ENCODE results near the gene HS3ST3A1.

The HS3ST3A1 gene

GRCh38 chr17:13599864-13600263 is 1.9 kb downstream of the HS3ST3A1 start:
- no peak overlapping the region for H3K4me3 ChIP-seq (ENCODE audit: low read length)
- DNase-seq (ENCODE audit: low read depth, low spot score): no peak

GRCh38 chr17:13599168-13599577 is 2.6 kb downstream of the HS3ST3A1 start:
- H3K4me3 ChIP-seq (ENCODE audit: low read length): no peak overlapping the region
- DNase-seq (ENCODE audit: low read depth, low spot score): no peak

GRCh38 chr17:13598353-13599167 is 3.2 kb downstream of the HS3ST3A1 start:
- DNase-seq (ENCODE audit: low read depth, low spot score): no peak
- H3K4me3 ChIP-seq (ENCODE audit: low read length): no peak overlapping the region

DNA sequence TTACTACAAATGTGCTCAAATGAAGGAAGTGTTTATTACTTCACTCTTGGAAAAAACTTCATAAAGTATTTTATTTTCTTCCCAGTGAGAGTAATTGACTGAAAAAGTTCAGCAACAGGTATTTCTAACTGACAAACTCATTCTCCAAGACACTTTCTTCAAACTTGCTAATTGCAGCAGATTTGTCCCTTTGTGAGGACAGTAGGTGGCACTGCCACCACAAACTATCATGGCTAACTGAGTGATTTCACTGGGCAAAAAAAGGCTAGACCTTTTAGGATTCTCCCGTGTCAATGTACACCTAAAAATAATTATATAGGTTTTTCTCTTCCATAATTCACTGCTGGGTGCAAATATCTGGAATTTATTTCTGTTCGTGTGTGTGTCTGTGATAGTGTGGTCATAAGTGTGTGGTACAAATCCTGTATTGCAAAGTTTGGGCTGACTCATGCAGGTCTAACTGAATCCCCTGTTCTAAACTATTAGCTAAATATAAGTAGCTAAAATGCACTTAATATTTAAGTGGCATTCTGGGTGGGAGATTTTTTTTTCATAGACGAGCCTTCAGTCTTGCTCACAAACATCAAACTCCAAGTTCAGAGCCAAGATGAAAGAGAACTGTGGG is 3.9 kb downstream of the HS3ST3A1 start:
- no peak overlapping the region for H3K4me3 ChIP-seq (ENCODE audit: low read length)
- DNase-seq (ENCODE audit: low read depth, low spot score): peak; percentile 14

DNA sequence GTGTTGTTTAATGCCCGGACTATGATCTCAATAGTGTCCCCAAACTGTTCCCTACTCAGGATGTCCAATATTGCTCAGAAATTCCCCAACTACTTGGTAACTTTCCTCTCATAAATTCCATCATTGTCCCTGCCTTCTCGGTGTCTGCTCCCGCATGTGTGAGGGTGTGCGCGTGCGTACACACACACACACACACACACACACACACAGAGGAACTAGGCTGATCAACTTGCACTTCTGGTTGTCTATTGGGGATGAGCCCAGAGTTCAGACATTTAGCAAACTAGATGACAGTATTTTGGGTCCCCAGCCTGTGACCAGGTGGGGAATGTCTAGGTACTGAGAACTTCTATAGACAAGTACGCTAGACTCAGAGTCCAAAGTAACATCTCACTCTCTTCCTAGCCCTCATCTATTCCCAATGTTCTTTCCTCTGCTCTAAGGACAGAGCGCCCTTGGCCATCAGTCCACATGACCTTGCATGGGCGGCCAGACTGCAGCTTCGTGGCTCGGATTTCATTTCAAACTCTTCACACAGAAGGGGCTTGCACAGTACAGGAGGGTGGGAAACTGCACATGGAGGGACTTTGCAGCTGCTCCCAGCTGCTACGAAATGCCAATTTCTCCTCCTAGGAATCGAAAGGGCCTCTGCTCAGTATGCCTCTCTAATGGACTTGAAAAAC is 5.3 kb downstream of the HS3ST3A1 start:
- no peak for DNase-seq (ENCODE audit: low read depth, low spot score)
- no peak overlapping the region for H3K4me3 ChIP-seq (ENCODE audit: low read length)

DNA sequence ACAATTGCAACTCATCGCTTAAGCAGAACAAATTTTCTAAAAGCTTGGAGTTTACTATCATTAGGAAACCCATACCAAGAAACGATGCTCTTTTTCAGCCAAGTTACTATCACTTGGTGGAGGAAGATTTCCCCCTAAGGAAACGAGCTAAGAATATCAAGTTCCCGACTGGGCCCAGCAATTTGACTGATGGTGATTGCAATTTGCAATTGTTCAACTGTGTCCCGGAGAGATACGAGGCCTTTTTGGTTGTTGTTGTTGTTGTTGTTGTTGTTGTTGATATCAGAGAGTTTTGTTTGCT is 6.2 kb downstream of the HS3ST3A1 start:
- no peak for DNase-seq (ENCODE audit: low read depth, low spot score)
- H3K4me3 ChIP-seq (ENCODE audit: low read length): no peak overlapping the region

GRCh38 chr17:13594762-13595598 is 6.7 kb downstream of the HS3ST3A1 start:
- peak; percentile 79 for DNase-seq (ENCODE audit: low read depth, low spot score)
- H3K4me3 ChIP-seq (ENCODE audit: low read length): no peak overlapping the region

- no peak overlapping the region for H3K4me3 ChIP-seq (ENCODE audit: low read length)
- no peak for DNase-seq (ENCODE audit: low read depth, low spot score)
These were observed 7.4 kb downstream of the HS3ST3A1 start for GRCh38 chr17:13594310-13594709.

DNA sequence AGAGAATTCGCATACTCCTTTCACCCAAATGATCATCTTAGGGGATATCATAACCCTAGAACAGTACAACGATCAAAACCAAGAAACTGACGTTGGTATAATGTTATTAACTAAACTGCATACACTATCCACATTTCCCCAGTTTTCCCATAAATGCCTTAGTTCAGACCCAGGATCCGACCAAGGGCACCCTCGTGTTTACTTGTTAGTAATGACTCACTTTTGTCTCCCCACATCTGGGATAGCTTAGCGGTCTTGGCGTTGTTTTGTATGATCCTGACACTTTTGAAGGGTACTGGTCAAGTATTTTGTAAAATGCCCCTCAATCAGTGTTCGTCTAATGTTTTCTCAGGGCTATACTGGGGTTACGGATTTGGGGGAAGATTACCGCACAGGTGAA is 8.0 kb downstream of the HS3ST3A1 start:
- H3K4me3 ChIP-seq (ENCODE audit: low read length): no peak overlapping the region
- DNase-seq (ENCODE audit: low read depth, low spot score): no peak

DNA sequence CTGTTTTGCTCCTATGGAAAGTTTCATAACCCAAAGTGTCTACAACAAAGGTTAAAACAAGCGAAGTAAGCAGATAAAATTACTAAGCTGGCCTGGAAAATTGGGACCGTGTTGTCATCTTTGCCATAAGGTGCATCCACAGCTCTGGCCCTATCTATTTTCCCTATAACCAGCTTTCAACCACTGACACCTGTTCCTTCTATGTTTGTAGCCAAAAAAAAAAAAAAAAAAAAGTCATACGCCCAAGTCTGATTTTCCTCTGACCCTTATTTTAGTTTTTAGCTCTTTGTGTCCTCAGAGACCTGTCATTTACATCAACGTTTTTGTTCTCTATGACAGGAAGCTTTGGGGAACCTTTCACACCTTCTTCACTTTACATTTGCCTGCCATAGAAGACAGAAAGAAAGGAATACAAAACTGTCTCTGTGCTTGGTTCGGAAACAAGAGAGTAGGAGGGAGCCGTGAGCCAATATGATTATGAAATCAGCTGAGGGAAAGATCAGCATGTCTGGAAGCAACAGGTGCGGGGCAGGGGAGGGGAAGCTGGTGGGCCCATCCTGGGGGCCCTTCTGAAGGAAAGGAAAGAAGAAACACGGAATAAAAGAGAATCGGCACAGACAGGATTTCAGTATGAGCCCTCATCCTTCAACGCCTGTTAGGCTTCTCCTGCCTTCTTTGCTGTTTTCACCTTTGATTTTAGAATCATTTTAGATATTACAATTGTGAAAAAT is 8.5 kb downstream of the HS3ST3A1 start:
- DNase-seq (ENCODE audit: low read depth, low spot score): no peak
- H3K4me3 ChIP-seq (ENCODE audit: low read length): no peak overlapping the region

DNA sequence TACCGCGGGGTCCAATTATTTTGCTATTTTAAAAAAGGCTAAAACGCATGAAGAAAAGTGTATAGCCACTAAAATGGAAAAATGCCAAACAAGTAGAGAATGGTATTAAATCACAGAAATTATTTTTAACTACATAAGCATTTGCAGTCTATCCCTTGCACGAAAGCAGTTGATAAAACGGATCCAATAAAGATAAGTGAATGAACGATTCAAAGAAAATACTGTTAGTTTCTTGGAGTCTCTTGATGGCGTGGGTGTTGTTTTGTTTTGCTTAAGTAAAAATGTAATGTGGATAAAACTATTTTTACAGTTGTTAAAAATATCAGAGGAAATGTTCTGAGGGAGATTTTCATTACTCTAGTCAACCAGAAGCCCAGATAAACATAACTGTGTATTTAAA is 9.3 kb downstream of the HS3ST3A1 start:
- H3K4me3 ChIP-seq (ENCODE audit: low read length): no peak overlapping the region
- DNase-seq (ENCODE audit: low read depth, low spot score): no peak

DNA sequence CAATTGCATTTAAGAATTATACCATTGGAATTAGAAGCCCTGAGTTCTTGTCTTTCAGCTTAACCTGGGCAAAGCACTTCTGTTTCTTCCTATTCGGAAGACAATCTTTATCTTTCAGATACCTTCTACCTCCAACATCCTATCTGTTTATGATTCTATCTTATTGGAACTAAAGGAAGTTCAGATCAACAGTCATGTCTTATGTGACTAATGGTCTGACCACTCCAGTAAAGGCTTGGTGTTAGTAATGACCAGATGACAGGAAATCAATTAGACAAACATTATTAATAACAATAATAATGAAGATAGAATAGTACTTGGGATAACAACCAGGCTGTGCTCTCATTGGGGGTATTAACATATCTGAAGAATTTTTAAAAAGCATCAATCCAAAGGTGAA is 11.3 kb downstream of the HS3ST3A1 start:
- no peak overlapping the region for H3K4me3 ChIP-seq (ENCODE audit: low read length)
- no peak for DNase-seq (ENCODE audit: low read depth, low spot score)

DNA sequence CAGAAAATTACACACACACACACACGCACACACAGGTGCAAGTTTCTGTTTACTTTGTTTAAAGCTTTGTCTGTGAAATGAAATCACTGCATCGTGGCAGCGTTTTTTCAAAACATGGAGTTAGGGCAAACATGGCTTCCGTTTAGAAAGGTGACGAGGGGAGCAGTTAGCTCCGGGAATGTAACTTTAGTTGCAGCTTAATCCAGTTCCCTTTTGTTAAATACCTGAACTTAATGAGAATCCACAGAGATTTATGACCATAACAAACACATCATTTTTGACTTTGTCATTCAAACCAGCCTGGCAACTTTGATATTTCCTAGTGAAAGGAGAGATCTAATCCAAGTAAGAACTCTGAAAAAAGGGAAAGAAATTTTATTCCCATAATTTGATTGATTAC is 12.1 kb downstream of the HS3ST3A1 start:
- no peak for DNase-seq (ENCODE audit: low read depth, low spot score)
- H3K4me3 ChIP-seq (ENCODE audit: low read length): no peak overlapping the region

GRCh38 chr17:13587487-13588338 is 14.0 kb downstream of the HS3ST3A1 start:
- DNase-seq (ENCODE audit: low read depth, low spot score): no peak
- no peak overlapping the region for H3K4me3 ChIP-seq (ENCODE audit: low read length)

DNA sequence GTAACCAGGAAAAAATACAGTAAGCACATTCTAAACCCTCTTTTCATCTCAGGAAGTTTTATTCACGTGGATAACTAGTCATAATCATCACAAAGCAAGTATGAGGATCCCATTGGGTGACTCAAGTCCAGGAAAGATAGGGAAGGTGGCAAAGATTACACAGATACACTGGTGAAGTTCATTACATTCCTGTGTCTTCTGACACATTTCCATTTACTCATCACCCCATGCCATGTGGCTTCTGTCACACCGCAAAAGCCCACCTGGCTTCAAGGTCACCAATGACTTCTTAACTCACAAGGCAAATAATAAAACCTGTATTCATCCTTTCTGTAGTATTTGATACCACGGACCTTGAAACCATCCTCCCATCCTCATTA is 17.0 kb downstream of the HS3ST3A1 start:
- DNase-seq (ENCODE audit: low read depth, low spot score): no peak
- H3K4me3 ChIP-seq (ENCODE audit: low read length): no peak overlapping the region

GRCh38 chr17:13583996-13584700 is 17.6 kb downstream of the HS3ST3A1 start:
- H3K4me3 ChIP-seq (ENCODE audit: low read length): no peak overlapping the region

DNA sequence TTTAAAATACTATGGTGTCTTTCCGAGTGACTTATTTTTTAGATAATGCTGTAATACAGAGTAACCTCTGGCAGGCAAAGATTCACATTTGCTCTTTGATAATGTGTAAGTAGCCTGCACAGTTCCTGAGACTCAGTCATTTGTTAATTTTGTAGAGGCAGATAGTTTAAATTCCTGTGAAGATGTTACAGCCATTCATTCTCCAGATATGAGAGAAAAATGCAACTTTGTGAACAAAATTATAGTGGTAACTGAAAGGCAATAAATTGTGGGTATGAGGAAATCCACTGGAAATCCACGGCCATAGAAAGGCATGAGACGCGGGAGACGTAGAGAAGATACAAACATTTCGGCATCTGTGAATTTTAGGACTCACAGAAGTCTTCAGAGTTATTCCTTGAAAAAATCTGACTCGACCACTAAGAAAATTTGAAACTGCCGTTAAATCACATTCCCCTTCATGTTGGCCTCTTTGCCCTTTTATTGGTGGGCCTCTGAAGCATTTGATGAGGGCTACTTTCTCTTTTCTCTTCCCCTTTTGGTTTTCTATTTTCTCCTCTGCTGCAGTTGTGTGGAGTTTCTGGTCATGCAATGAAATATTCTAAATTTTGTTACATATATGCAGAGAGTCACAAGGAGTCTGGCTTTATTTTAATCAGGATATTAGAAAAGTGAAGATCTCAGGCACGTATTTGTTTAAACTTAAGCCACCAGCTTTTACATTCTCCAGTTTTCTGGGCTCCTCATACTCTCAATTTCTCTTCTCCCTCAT is 18.8 kb downstream of the HS3ST3A1 start:
- no peak overlapping the region for H3K4me3 ChIP-seq (ENCODE audit: low read length)
- DNase-seq (ENCODE audit: low read depth, low spot score): no peak

More at GRCh38 chr17:13583996-13584700, 17.6 kb downstream of the HS3ST3A1 start:
- DNase-seq (ENCODE audit: low read depth, low spot score): no peak

Data from Jurkat, Clone E6-1 (cell line).